Fibroblast of lung (primary cell): ENCODE measurements around the gene COG2. TPM values are rescaled to one million over a fixed set of nuclear protein-coding genes. Genes with fewer than 3 reads are reported as not detected.
"Not testable (repeated sequence)": the region's sequence is repeated elsewhere in the genome, so short reads cannot be mapped to it uniquely, and the experiment has no call there.

Experiments used
- DNase-seq, 2 donors: peaks; one replicate each; pipeline versions ENCODE4 v3.0.0 to v3.0.0-alpha.2; 2010; ENCODE audit warnings: low read depth in 2 of 2
- H2AFZ ChIP-seq: 2 replicates; pipeline ENCODE4 v1.5.1; 2012; ENCODE audit warnings: low read length, control low read depth, inconsistent platforms
- H3K27ac ChIP-seq: 2 replicates; pipeline ENCODE4 v1.5.1; 2011; ENCODE audit warnings: low read length, control low read depth; ENCODE audit not compliant: insufficient read depth
- H3K27me3 ChIP-seq: 2 replicates; pipeline ENCODE4 v1.5.1; 2011; ENCODE audit warnings: mild to moderate bottlenecking, low read length; ENCODE audit not compliant: control insufficient read depth, insufficient read depth
- H3K36me3 ChIP-seq: 2 replicates; pipeline ENCODE4 v1.5.1; 2011; ENCODE audit warnings: low read length; ENCODE audit not compliant: control insufficient read depth, insufficient read depth
- H3K4me1 ChIP-seq: 2 replicates; pipeline ENCODE4 v1.5.1; 2011; ENCODE audit warnings: low read length; ENCODE audit not compliant: control insufficient read depth, insufficient read depth; ENCODE audit errors: extremely low read depth
- H3K4me2 ChIP-seq: 2 replicates; pipeline ENCODE4 v1.5.1; 2011; ENCODE audit warnings: low read length, control low read depth; ENCODE audit not compliant: insufficient read depth; ENCODE audit errors: extremely low read depth
- H3K4me3 ChIP-seq, 4 experiments: fragments of 200-600 bp in 1 of 4; sonication (generic) in 1 of 4; replicated peaks in 1 of 4; 2 replicates each; pipeline ENCODE4 v1.5.1; 2011 to 2016; ENCODE audit warnings: low read length in 4 of 4, low read depth in 3 of 4, mild to moderate bottlenecking in 3 of 4, control low read depth in 2 of 4, inconsistent platforms in 1 of 4, mixed read lengths in 1 of 4; ENCODE audit not compliant: insufficient read depth in 1 of 4; ENCODE audit errors: control extremely low read depth in 1 of 4
- H3K79me2 ChIP-seq: 2 replicates; pipeline ENCODE4 v1.5.1; 2012; ENCODE audit warnings: mild to moderate bottlenecking, low read length, inconsistent platforms; ENCODE audit not compliant: control insufficient read depth, insufficient read depth
- H3K9ac ChIP-seq: 2 replicates; pipeline ENCODE4 v1.5.1; 2011; ENCODE audit warnings: mild to moderate bottlenecking, low read length, control low read depth; ENCODE audit not compliant: insufficient read depth
- H3K9me3 ChIP-seq: 2 replicates; pipeline ENCODE4 v1.5.1; 2012; ENCODE audit warnings: low read depth, low read length; ENCODE audit not compliant: control insufficient read depth, insufficient read depth
- H4K20me1 ChIP-seq: 2 replicates; pipeline ENCODE4 v1.5.1; 2011; ENCODE audit warnings: low read length; ENCODE audit not compliant: control insufficient read depth, insufficient read depth; ENCODE audit errors: extremely low read depth
- EZH2 ChIP-seq: IDR thresholded peaks from 2 replicates; pipeline ENCODE4 v1.5.1; 2012; ENCODE audit warnings: low read length, control low read depth, mild to moderate bottlenecking; ENCODE audit errors: missing control alignments
- polyA plus RNA-seq, 2 donors: library from polyadenylated mRNA; depleted of rRNA in 1 of 2; stranded (reverse) in 1 of 2; unstranded in 1 of 2; fragments of >200 nt; gene quantifications; 2 replicates each; pipeline ENCODE4 v1.2.1, GENCODE V29; 2011 to 2012; ENCODE audit warnings: missing spikeins in 1 of 2
- total RNA-seq: library from RNA; depleted of rRNA; stranded (reverse); fragments of >200 nt; gene quantifications from 2 replicates; pipeline ENCODE4 v1.2.1, GENCODE V29; 2014
- TF ChIP-seq, protein P1 (sequence below), 2 donors: IDR thresholded peaks in 1 of 2; conservative IDR thresholded peaks in 1 of 2; 1 replicate in 1 of 2; 2 replicates in 1 of 2; pipeline ENCODE4 v1.5.1; 2011 to 2012; ENCODE audit warnings: low read length in 2 of 2, control low read depth in 1 of 2, inconsistent platforms in 1 of 2, low read depth in 1 of 2, mild to moderate bottlenecking in 1 of 2

COG2 gene
- total and polyA plus RNA-seq, 2 donors (not counting 1 experiment from before 2014, with no cell fraction given), result 15.4 to 21.5 TPM

DNA sequence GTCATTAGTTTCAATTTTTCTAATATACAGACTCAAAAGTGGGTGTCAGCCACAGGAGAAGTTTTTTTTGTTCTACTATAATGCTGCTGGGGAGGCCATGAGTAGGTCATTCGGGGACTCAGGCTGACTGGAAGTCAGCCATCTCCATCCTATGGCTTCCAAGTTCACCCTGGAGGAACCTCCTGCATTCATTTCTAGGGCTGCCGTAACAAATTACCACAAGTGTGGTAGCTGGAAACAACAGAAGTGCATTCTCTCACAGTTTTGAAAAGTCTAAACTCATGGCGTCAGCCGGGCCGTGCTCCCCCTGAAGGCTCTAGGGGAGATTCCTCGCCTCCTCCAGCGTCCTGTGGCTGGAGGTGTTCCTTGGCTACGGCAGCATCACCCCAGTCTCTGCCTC is 53.9 kb downstream of the COG2 start:
- H3K36me3 ChIP-seq, result peaks cover 4% of the 10 kb centered on the region
- no peak overlapping the region for H3K4me3 ChIP-seq
- no peak overlapping the region for H2AFZ ChIP-seq
- H3K27me3 ChIP-seq, result no peaks in the 10 kb centered on the region
- DNase-seq, result no peak
- H3K27ac ChIP-seq, result no peak overlapping the region
- no peaks in the 10 kb centered on the region for H3K4me1 ChIP-seq
- H3K9ac ChIP-seq, result no peak overlapping the region
- H3K4me2 ChIP-seq, result no peak overlapping the region
- no peaks in the 10 kb centered on the region for H3K9me3 ChIP-seq
- no peaks in the 10 kb centered on the region for H4K20me1 ChIP-seq
- no peak for TF ChIP-seq EZH2
- TF ChIP-seq, protein P1, sequence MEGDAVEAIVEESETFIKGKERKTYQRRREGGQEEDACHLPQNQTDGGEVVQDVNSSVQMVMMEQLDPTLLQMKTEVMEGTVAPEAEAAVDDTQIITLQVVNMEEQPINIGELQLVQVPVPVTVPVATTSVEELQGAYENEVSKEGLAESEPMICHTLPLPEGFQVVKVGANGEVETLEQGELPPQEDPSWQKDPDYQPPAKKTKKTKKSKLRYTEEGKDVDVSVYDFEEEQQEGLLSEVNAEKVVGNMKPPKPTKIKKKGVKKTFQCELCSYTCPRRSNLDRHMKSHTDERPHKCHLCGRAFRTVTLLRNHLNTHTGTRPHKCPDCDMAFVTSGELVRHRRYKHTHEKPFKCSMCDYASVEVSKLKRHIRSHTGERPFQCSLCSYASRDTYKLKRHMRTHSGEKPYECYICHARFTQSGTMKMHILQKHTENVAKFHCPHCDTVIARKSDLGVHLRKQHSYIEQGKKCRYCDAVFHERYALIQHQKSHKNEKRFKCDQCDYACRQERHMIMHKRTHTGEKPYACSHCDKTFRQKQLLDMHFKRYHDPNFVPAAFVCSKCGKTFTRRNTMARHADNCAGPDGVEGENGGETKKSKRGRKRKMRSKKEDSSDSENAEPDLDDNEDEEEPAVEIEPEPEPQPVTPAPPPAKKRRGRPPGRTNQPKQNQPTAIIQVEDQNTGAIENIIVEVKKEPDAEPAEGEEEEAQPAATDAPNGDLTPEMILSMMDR (conservative IDR thresholded peaks at IDR 0.05 in 1 of 2, IDR thresholded peaks at IDR 0.05 in 1 of 2; ENCODE audit: low read depth in 1 of 2, low read length in 2 of 2), result no peak
- no peaks in the 10 kb centered on the region for H3K79me2 ChIP-seq

DNA sequence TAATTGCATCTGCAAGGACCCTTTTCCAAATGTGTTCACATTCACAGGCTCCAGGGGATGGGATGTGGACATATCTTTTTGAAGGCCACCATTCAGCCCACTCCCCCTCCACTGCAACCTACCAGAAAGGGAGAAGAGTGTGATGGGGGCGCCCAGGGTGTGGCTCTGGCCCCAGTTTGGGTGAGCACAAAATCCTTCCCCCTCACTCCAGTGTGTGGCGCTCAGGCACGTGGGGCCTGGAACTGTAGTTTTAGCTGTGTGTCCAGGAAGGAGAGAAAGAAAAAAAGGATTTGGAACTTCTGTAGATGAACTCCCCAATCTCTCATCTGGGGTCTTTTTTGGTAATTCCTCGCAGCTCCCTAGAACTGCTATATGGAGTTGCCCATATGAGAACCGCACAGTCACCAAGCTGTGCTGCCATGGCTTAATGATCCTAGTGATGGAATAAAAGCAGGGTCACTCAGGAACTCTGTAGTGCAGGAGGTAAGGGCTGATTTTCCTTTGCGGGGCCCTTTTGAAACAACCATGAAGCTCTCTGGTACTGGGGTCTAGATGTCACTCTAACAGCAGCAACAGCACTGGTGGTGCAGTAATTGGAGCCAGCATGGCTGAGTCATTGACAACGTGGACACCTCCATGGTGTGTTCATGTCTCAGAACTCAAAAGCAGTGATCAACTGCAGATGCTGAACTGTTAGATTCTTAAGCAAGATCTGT is 54.6 kb downstream of the COG2 start:
- Histone ChIP-seq H4K20me1 (no peaks in the 10 kb centered on the region), H3K4me2 (no peak overlapping the region), H3K27me3 (no peaks in the 10 kb centered on the region), H3K4me3 (no peak overlapping the region), H2AFZ (no peak overlapping the region), H3K79me2 (no peaks in the 10 kb centered on the region), H3K9ac (no peak overlapping the region), H3K4me1 (no peaks in the 10 kb centered on the region), H3K36me3 (peaks cover 2% of the 10 kb centered on the region), H3K9me3 (no peaks in the 10 kb centered on the region), H3K27ac (no peak overlapping the region)
- no peak for TF ChIP-seq EZH2
- peak; percentile 15 to 47 for DNase-seq

DNA sequence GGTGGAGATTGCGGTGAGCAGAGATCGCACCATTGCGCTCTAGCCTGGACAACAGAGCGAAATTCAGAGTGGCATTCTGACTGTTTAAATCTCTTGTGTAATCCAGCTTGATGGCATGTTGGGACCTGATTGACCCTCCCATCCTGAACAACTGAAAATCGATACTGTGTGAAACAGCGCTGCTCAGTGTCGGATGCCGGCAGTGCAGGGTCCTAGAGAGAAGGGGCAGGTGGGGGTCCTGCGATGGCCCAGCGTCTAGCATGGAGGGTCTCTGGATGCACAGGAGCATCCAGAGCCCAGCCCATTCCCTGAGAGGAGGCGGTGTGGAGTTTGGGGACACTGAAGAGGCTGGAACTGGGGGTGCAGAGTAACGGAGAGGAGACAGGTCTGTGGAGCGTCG is 55.8 kb downstream of the COG2 start:
- Histone ChIP-seq H3K9me3 (no peaks in the 10 kb centered on the region), H3K79me2 (no peaks in the 10 kb centered on the region), H3K4me2 (no peak overlapping the region), H3K9ac (no peak overlapping the region), H3K27ac (no peak overlapping the region), H3K4me3 (no peak overlapping the region), H3K27me3 (no peaks in the 10 kb centered on the region), H3K36me3 (no peaks in the 10 kb centered on the region), H4K20me1 (no peaks in the 10 kb centered on the region), H2AFZ (no peak overlapping the region), H3K4me1 (no peaks in the 10 kb centered on the region)
- TF ChIP-seq, protein P1 (conservative IDR thresholded peaks at IDR 0.05 in 1 of 2, IDR thresholded peaks at IDR 0.05 in 1 of 2; ENCODE audit: low read depth in 1 of 2, low read length in 2 of 2), result no peak
- no peak for TF ChIP-seq EZH2
- DNase-seq, result no peak

DNA sequence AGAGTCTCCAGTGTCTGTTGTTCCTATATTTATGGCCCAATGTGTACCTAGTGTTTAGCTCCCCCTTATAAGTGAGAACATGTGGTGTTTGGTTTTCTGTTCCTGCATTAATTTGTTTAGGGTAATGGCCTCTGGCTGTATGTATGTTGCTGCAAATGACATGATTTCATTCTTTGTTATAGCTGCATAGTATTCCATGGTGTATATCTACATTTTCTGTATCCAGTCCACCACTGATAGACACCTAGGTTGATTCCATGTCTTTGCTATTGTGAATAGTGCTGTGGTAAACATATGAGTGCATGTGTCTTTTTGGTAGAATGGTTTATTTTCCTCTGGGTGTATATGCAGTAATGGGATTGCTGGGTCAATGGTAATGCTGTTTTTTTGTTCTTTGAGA is 56.7 kb downstream of the COG2 start:
- not testable (repeated sequence) for DNase-seq, H3K9me3 ChIP-seq, H3K4me1 ChIP-seq

More for the DNA sequence above, 56.7 kb downstream of the COG2 start:
- not testable (repeated sequence) for H4K20me1 ChIP-seq, H2AFZ ChIP-seq, H3K27me3 ChIP-seq, H3K4me2 ChIP-seq, H3K4me3 ChIP-seq, H3K27ac ChIP-seq, H3K9ac ChIP-seq, H3K79me2 ChIP-seq, H3K36me3 ChIP-seq
